Fibroblast of lung (primary cell): ENCODE measurements around the gene FAM241B. TPM values are rescaled to one million over a fixed set of nuclear protein-coding genes. Genes with fewer than 3 reads are reported as not detected.

Experiments used
- DNase-seq, 2 donors: peaks; one replicate each; pipeline versions ENCODE4 v3.0.0 to v3.0.0-alpha.2; 2010; ENCODE audit warnings: low read depth in 2 of 2
- H2AFZ ChIP-seq: 2 replicates; pipeline ENCODE4 v1.5.1; 2012; ENCODE audit warnings: low read length, control low read depth, inconsistent platforms
- H3K27ac ChIP-seq: 2 replicates; pipeline ENCODE4 v1.5.1; 2011; ENCODE audit warnings: low read length, control low read depth; ENCODE audit not compliant: insufficient read depth
- H3K27me3 ChIP-seq: 2 replicates; pipeline ENCODE4 v1.5.1; 2011; ENCODE audit warnings: mild to moderate bottlenecking, low read length; ENCODE audit not compliant: control insufficient read depth, insufficient read depth
- H3K36me3 ChIP-seq: 2 replicates; pipeline ENCODE4 v1.5.1; 2011; ENCODE audit warnings: low read length; ENCODE audit not compliant: control insufficient read depth, insufficient read depth
- H3K4me1 ChIP-seq: 2 replicates; pipeline ENCODE4 v1.5.1; 2011; ENCODE audit warnings: low read length; ENCODE audit not compliant: control insufficient read depth, insufficient read depth; ENCODE audit errors: extremely low read depth
- H3K4me2 ChIP-seq: 2 replicates; pipeline ENCODE4 v1.5.1; 2011; ENCODE audit warnings: low read length, control low read depth; ENCODE audit not compliant: insufficient read depth; ENCODE audit errors: extremely low read depth
- H3K4me3 ChIP-seq, 4 experiments: fragments of 200-600 bp in 1 of 4; sonication (generic) in 1 of 4; replicated peaks in 1 of 4; 2 replicates each; pipeline ENCODE4 v1.5.1; 2011 to 2016; ENCODE audit warnings: low read length in 4 of 4, low read depth in 3 of 4, mild to moderate bottlenecking in 3 of 4, control low read depth in 2 of 4, inconsistent platforms in 1 of 4, mixed read lengths in 1 of 4; ENCODE audit not compliant: insufficient read depth in 1 of 4; ENCODE audit errors: control extremely low read depth in 1 of 4
- H3K79me2 ChIP-seq: 2 replicates; pipeline ENCODE4 v1.5.1; 2012; ENCODE audit warnings: mild to moderate bottlenecking, low read length, inconsistent platforms; ENCODE audit not compliant: control insufficient read depth, insufficient read depth
- H3K9ac ChIP-seq: 2 replicates; pipeline ENCODE4 v1.5.1; 2011; ENCODE audit warnings: mild to moderate bottlenecking, low read length, control low read depth; ENCODE audit not compliant: insufficient read depth
- H3K9me3 ChIP-seq: 2 replicates; pipeline ENCODE4 v1.5.1; 2012; ENCODE audit warnings: low read depth, low read length; ENCODE audit not compliant: control insufficient read depth, insufficient read depth
- H4K20me1 ChIP-seq: 2 replicates; pipeline ENCODE4 v1.5.1; 2011; ENCODE audit warnings: low read length; ENCODE audit not compliant: control insufficient read depth, insufficient read depth; ENCODE audit errors: extremely low read depth
- CTCF ChIP-seq, 2 donors: IDR thresholded peaks in 1 of 2; conservative IDR thresholded peaks in 1 of 2; 1 replicate in 1 of 2; 2 replicates in 1 of 2; pipeline ENCODE4 v1.5.1; 2011 to 2012; ENCODE audit warnings: low read length in 2 of 2, control low read depth in 1 of 2, inconsistent platforms in 1 of 2, low read depth in 1 of 2, mild to moderate bottlenecking in 1 of 2
- EZH2 ChIP-seq: IDR thresholded peaks from 2 replicates; pipeline ENCODE4 v1.5.1; 2012; ENCODE audit warnings: low read length, control low read depth, mild to moderate bottlenecking; ENCODE audit errors: missing control alignments
- polyA plus RNA-seq, 2 donors: library from polyadenylated mRNA; depleted of rRNA in 1 of 2; stranded (reverse) in 1 of 2; unstranded in 1 of 2; fragments of >200 nt; gene quantifications; 2 replicates each; pipeline ENCODE4 v1.2.1, GENCODE V29; 2011 to 2012; ENCODE audit warnings: missing spikeins in 1 of 2
- total RNA-seq: library from RNA; depleted of rRNA; stranded (reverse); fragments of >200 nt; gene quantifications from 2 replicates; pipeline ENCODE4 v1.2.1, GENCODE V29; 2014

The FAM241B gene
- total and polyA plus RNA-seq, 2 donors (not counting 1 experiment from before 2014, with no cell fraction given): 0.61 to 0.99 TPM

- TF ChIP-seq EZH2 (no peak), CTCF (conservative IDR thresholded peaks at IDR 0.05 in 1 of 2, IDR thresholded peaks at IDR 0.05 in 1 of 2; ENCODE audit: low read depth in 1 of 2, low read length in 2 of 2) (no peak)
- Histone ChIP-seq H3K9ac (no peak overlapping the region), H3K4me2 (no peak overlapping the region), H3K4me1 (no peaks in the 10 kb centered on the region), H3K27ac (no peak overlapping the region), H3K9me3 (no peaks in the 10 kb centered on the region), H3K4me3 (no peak overlapping the region), H4K20me1 (no peaks in the 10 kb centered on the region), H3K36me3 (no peaks in the 10 kb centered on the region), H3K27me3 (peaks cover 28% of the 10 kb centered on the region), H2AFZ (no peak overlapping the region), H3K79me2 (no peaks in the 10 kb centered on the region)
- no peak for DNase-seq
Observed at GRCh38 chr10:69676301-69676700, 46.3 kb downstream of the FAM241B start.

GRCh38 chr10:69677985-69678654 is 48.1 kb downstream of the FAM241B start:
- Histone ChIP-seq H3K4me3 (no peak overlapping the region), H3K4me2 (no peak overlapping the region), H3K9ac (no peak overlapping the region), H3K27ac (no peak overlapping the region), H3K9me3 (no peaks in the 10 kb centered on the region), H3K36me3 (no peaks in the 10 kb centered on the region), H3K79me2 (no peaks in the 10 kb centered on the region), H3K27me3 (peaks cover 25% of the 10 kb centered on the region), H3K4me1 (no peaks in the 10 kb centered on the region), H2AFZ (no peak overlapping the region), H4K20me1 (no peaks in the 10 kb centered on the region)
- no peak for DNase-seq
- no peak for TF ChIP-seq CTCF (conservative IDR thresholded peaks at IDR 0.05 in 1 of 2, IDR thresholded peaks at IDR 0.05 in 1 of 2; ENCODE audit: low read depth in 1 of 2, low read length in 2 of 2)
- no peak for TF ChIP-seq EZH2

- Histone ChIP-seq H3K27ac (no peak overlapping the region), H3K9me3 (no peaks in the 10 kb centered on the region), H3K79me2 (no peaks in the 10 kb centered on the region), H2AFZ (no peak overlapping the region), H3K4me1 (no peaks in the 10 kb centered on the region), H3K4me3 (no peak overlapping the region), H3K4me2 (no peak overlapping the region), H4K20me1 (no peaks in the 10 kb centered on the region), H3K27me3 (peaks cover 32% of the 10 kb centered on the region), H3K9ac (no peak overlapping the region), H3K36me3 (no peaks in the 10 kb centered on the region)
- no peak for DNase-seq
- no peak for TF ChIP-seq EZH2
- TF ChIP-seq CTCF (conservative IDR thresholded peaks at IDR 0.05 in 1 of 2, IDR thresholded peaks at IDR 0.05 in 1 of 2; ENCODE audit: low read depth in 1 of 2, low read length in 2 of 2): no peak
Observed at GRCh38 chr10:69679736-69680135, 49.7 kb downstream of the FAM241B start.
